Measurements from ENCODE around the gene PLA2G6. TPM values are rescaled to one million over a fixed set of nuclear protein-coding genes. Genes with fewer than 3 reads are reported as not detected.

The PLA2G6 gene
- polyA plus RNA-seq, 2 of the 4 experiments (the other 2 are of a cell fraction) = 7.4 to 7.6 TPM

DNA sequence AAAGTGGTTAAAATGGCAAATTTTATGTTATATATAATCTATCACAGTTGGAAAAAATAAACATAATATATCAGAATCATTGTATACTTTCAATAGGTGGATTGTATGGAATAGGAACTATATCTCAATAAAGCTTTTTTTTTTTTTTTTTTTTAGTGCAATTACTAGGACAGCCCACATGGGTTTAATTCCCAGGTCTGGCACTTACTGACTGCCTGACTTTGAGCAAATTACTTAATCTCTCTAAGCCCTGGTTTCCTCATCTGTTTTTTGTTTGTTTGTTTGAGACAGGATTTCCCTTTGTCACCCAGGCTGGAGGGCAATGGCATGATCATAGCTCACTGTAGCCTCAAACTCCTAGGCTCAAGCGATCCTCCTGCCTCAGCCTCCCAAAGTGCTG is 45.0 kb downstream of the PLA2G6 start:
- 100% methylated on average over 1 of the region's 1 CpG for WGBS (ENCODE audit: missing lambda C conversion rate)
- ChIA-PET CTCF (interaction anchor here (1.1 to 3.3 kb wide), 2 partner anchors 22 to 24 kb away, joined by 3 to 16 read pairs; no protein-coding TSS in a partner anchor), POLR2A (interaction anchor here (1.5 kb wide), 1 partner anchor 45 kb away, joined by 4 read pairs; the partner anchor contains the start of gene PLA2G6)
- Histone ChIP-seq H3K4me2 (no peak overlapping the region), H3K9me3 (no peaks in the 10 kb centered on the region), H3K4me1 (peaks cover 10% of the 10 kb centered on the region; the same call in 2 of the 3 replicates), H3K4me3 (no peak overlapping the region), H3K27ac (no peak overlapping the region)
- no peak for ATAC-seq
- DNase-seq (ENCODE audit: low read depth in 1 of 2, low spot score in 1 of 2) = no peak
- TF ChIP-seq PHF8 (IDR thresholded peaks at IDR 0.05; ENCODE audit: borderline replicate concordance, low read depth) (no peak), EHMT2 (IDR thresholded peaks at IDR 0.05; ENCODE audit: low read depth) (no peak), FOXS1 (CRISPR knock-in tag; IDR thresholded peaks at IDR 0.05) (no peak), HOXA7 (CRISPR knock-in tag; IDR thresholded peaks at IDR 0.05) (no peak), SREBF2 (IDR thresholded peaks at IDR 0.05) (no peak), PBX3 (IDR thresholded peaks at IDR 0.05) (no peak), SMC3 (IDR thresholded peaks at IDR 0.05) (no peak), HDAC2 (IDR thresholded peaks at IDR 0.05) (no peak), RCOR1 (IDR thresholded peaks at IDR 0.05; ENCODE audit: low read depth, low read length) (no peak), GATA3 (IDR thresholded peaks at IDR 0.05; ENCODE audit: borderline replicate concordance) (no peak), CHD2 (IDR thresholded peaks at IDR 0.05; ENCODE audit: low read length, partially characterized antibody) (no peak), BCL3 (IDR thresholded peaks at IDR 0.05) (no peak), RFX5 (IDR thresholded peaks at IDR 0.05) (no peak), ZNF302 (CRISPR knock-in tag; IDR thresholded peaks at IDR 0.05) (no peak), CHD4 (IDR thresholded peaks at IDR 0.05; ENCODE audit: borderline replicate concordance) (no peak), RARB (CRISPR knock-in tag; IDR thresholded peaks at IDR 0.05) (no peak)
- TF ChIP-seq, protein P1, sequence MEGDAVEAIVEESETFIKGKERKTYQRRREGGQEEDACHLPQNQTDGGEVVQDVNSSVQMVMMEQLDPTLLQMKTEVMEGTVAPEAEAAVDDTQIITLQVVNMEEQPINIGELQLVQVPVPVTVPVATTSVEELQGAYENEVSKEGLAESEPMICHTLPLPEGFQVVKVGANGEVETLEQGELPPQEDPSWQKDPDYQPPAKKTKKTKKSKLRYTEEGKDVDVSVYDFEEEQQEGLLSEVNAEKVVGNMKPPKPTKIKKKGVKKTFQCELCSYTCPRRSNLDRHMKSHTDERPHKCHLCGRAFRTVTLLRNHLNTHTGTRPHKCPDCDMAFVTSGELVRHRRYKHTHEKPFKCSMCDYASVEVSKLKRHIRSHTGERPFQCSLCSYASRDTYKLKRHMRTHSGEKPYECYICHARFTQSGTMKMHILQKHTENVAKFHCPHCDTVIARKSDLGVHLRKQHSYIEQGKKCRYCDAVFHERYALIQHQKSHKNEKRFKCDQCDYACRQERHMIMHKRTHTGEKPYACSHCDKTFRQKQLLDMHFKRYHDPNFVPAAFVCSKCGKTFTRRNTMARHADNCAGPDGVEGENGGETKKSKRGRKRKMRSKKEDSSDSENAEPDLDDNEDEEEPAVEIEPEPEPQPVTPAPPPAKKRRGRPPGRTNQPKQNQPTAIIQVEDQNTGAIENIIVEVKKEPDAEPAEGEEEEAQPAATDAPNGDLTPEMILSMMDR (IDR thresholded peaks at IDR 0.05) = no peak
- TF ChIP-seq, protein P2, sequence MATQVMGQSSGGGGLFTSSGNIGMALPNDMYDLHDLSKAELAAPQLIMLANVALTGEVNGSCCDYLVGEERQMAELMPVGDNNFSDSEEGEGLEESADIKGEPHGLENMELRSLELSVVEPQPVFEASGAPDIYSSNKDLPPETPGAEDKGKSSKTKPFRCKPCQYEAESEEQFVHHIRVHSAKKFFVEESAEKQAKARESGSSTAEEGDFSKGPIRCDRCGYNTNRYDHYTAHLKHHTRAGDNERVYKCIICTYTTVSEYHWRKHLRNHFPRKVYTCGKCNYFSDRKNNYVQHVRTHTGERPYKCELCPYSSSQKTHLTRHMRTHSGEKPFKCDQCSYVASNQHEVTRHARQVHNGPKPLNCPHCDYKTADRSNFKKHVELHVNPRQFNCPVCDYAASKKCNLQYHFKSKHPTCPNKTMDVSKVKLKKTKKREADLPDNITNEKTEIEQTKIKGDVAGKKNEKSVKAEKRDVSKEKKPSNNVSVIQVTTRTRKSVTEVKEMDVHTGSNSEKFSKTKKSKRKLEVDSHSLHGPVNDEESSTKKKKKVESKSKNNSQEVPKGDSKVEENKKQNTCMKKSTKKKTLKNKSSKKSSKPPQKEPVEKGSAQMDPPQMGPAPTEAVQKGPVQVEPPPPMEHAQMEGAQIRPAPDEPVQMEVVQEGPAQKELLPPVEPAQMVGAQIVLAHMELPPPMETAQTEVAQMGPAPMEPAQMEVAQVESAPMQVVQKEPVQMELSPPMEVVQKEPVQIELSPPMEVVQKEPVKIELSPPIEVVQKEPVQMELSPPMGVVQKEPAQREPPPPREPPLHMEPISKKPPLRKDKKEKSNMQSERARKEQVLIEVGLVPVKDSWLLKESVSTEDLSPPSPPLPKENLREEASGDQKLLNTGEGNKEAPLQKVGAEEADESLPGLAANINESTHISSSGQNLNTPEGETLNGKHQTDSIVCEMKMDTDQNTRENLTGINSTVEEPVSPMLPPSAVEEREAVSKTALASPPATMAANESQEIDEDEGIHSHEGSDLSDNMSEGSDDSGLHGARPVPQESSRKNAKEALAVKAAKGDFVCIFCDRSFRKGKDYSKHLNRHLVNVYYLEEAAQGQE (IDR thresholded peaks at IDR 0.05) = no peak
- no peak for FAIRE-seq

- Histone ChIP-seq H3K4me3 (no peak overlapping the region), H3K4me2 (peak overlapping the region; percentile 39; the same call in 2 of the 3 replicates), H3K9me3 (no peaks in the 10 kb centered on the region), H3K27ac (peak overlapping the region in 1 of 2 experiments; percentile 62; a peak in 3 of 6 replicates), H3K4me1 (peaks cover 10% of the 10 kb centered on the region; the same call in 2 of the 3 replicates)
- POLR2A ChIA-PET = no interaction called here
- DNase-seq (ENCODE audit: low read depth in 1 of 2, low spot score in 1 of 2) (peak; percentile 48 to 56), ATAC-seq (peak; percentile 76 to 82), FAIRE-seq (no peak)
- TF ChIP-seq POLR2A (IDR thresholded peaks at IDR 0.05; ENCODE audit: low read length) (no peak), ZFP36 (IDR thresholded peaks at IDR 0.05; ENCODE audit: borderline replicate concordance, partially characterized antibody) (peak; percentile 77), ZSCAN20 (CRISPR knock-in tag; IDR thresholded peaks at IDR 0.05) (no peak), FOSL2 (IDR thresholded peaks at IDR 0.05) (no peak), FOSL2 (CRISPR knock-in tag; IDR thresholded peaks at IDR 0.05) (peak; percentile 31; the same call in 1 of the 2 replicates), ZC3H11A (IDR thresholded peaks at IDR 0.05) (no peak), GATA3 (IDR thresholded peaks at IDR 0.05; ENCODE audit: borderline replicate concordance) (no peak), KDM1A (IDR thresholded peaks at IDR 0.05; ENCODE audit: low read depth) (no peak), PBX3 (IDR thresholded peaks at IDR 0.05) (no peak), CEBPB (IDR thresholded peaks at IDR 0.05) (no peak), EP300 (IDR thresholded peaks at IDR 0.05) (no peak)
- CTCF ChIA-PET = interaction anchor here (0.8 kb wide), 1 partner anchor 21 kb away, joined by 3 read pairs; no protein-coding TSS in a partner anchor
- WGBS (ENCODE audit: missing lambda C conversion rate) = 58% methylated on average over 3 of the region's 4 CpGs
Measured at GRCh38 chr22:38135133-38135706, 46.4 kb downstream of the PLA2G6 start.
